Cerebellar cortex (tissue), 1 donor: ENCODE measurements around the gene KSR1.

Source experiments
- DNase-seq: peaks from one replicate; pipeline ENCODE4 v3.0.0-alpha.2; 2015; ENCODE audit warnings: low spot score

Gene KSR1

DNA sequence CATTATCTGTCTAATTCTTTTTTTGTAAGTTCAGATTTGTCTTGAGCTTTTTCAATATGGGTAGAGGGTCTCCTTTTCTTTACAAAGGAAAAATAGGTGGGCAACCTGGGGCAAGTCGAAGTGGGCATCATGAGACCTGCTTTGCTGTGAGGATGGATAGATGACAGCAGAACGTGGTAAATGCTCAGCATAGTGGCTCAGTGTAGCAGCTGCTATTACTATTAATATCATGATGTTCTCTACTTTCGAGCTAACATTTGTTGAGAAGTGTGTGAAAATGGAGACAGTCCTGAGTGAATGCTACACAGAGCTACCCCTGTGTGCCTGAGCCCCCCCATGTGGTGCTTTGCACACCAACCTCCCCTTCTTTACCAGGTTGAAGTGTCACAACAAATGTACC, 135.7 kb downstream of the KSR1 start:
- DNase-seq, result no peak

DNA sequence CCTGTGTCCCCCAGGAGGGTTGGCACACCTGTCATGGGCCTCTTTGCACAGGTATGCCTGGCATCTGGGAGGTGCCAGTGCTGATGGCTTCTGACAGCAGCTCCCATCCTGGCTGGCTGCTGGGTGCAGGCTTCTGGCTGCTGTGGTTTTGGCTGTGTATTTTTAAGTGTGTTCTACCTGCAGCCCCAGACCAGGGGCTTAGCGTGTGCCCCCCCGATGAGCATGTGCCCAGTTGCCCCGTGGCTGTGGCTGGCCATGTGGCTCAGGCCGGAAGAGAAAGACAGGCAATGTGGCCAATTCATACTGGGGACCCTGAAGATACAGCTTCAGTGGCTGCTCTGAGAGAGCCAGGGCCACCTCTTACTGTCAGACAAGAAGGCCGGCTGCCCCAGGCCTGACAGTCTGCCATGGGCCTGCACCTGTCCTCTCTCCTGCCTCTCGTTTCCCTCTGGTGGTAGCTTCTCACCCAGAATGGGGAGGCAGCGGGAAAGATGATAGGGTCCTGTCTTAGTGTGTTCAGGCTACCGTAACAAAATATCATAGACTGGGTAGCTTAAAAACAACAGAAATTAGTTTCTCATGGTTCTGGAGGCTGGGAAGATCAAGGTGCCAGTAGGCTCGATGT, 137.1 kb downstream of the KSR1 start:
- DNase-seq, result no peak

- DNase-seq, result no peak
Observed at GRCh38 chr17:27593857-27594255, 137.6 kb downstream of the KSR1 start.

DNA sequence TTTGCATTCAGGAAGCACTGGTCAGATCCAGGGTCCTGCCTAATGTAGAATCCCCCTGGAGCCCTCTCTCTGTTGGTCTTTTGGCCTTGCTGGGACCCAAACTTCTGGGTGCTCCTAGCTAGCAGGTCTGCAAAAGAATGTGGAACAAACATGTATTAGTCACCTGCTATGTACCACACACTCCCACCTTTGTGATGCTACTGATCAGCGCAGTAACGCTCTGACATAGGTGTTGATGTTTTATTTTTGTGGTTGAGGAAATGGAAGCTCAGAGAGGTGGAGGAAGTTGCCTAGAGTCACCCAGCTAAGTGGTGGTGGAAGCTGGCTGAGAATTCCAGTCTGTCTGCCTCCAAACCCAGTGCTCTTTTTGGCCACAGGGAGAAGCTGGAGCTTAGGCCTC, 139.0 kb downstream of the KSR1 start:
- no peak for DNase-seq

- no peak for DNase-seq
Observed at GRCh38 chr17:27596096-27596495, 139.8 kb downstream of the KSR1 start.

DNA sequence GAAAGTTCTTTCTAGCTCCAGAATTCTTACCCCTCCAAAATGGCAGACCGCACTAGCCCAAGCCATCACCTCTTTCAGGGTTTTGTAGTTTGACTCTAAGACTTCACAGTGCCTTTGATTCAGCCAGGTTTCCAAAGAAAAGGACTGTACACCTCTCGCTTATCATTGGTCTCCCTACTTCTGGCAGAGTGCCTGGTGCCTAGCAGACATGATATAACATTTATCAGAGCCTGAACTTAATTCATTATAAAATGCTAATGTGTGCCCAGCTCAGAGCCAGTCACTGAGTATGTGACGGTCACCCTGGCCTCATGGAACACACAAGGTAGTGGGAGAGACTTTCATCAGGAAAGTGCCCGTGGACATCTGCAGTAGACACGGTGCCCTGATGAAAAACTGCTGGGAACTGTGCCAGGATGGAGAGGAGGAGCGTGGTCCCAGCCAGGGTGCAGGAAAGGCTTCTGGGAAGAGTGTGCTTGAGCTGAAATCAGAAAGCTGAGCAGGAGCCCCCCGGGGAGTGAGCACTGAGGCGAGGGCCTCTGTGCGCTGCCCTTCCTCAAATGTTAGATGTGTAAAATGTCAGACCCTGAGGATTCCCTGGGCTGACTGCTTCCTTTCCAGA, 140.4 kb downstream of the KSR1 start:
- DNase-seq, result peak; percentile 13

DNA sequence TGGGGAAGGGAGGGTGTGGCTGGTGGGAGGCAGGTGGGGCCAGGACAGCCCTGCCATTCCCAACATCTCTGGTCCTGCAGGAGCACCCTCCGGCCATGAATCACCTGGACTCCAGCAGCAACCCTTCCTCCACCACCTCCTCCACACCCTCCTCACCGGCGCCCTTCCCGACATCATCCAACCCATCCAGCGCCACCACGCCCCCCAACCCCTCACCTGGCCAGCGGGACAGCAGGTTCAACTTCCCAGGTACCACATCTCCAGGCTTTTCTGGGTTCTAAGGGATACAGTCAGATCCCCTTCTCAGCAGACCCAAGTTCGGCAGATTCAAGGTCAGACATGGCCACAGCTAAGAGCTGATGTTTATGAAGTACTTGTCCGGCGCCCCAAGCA, 140.9 kb downstream of the KSR1 start:
- DNase-seq, result no peak

GRCh38 chr17:27597783-27598320, 141.6 kb downstream of the KSR1 start:
- no peak for DNase-seq

DNA sequence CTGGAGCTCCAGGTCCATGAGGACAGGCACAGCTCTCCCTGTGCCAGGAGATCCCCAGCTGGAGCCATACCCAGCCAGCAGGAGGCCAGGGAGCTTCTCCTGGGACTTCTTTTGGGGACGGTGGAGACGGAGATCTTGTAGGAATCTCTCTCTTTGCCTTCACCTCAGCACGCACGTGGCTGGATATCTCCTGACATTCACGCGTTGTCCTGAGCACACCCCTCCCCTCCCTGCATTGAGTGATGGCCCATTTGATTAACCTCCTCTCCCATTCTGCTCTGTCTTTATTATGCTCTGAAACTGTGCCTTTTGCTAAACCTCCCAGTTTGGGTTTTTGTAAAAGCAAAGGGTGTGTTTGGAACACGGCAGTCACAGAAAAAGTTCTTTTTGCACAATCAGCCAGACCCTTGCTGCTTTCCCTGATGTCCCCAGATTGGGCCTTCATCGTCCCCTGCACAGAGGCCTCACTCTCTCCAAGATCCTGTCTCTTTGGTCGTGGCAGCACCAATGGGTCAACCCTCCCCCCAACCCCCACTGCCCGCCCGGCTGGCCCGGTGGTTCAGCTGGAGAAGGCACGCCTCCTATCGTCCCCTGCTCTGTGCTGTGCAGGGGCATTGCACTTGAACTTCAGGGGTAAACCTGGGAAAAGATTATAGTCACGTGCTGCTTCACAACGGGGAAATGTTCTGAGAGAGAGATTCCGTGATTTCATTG, 142.2 kb downstream of the KSR1 start:
- DNase-seq, result no peak

- no peak for DNase-seq
Observed at GRCh38 chr17:27600471-27600870, 144.2 kb downstream of the KSR1 start.

GRCh38 chr17:27601069-27601974, 145.1 kb downstream of the KSR1 start:
- peak; percentile 85 for DNase-seq

GRCh38 chr17:27601975-27602302, 145.7 kb downstream of the KSR1 start:
- DNase-seq, result no peak

- peak; percentile 69 for DNase-seq
Observed at GRCh38 chr17:27602721-27603420, 146.6 kb downstream of the KSR1 start.

DNA sequence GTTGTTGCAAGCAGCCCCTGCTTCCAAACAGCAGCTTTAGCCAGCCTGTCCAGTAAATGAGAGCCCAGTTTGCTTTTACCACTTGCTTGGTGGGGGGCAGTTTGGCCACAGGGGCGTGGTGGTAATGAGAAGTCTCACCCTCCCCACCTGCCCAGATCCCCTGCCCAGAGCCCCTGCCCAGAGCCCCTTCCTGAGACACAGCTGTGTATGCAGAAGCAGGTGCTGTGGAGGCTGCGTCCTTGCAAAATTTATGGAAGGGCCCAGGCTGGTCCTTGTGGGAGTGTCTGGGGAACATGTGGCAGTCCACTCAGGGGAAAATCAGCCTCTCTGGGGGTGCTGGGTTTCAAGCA, 147.1 kb downstream of the KSR1 start:
- no peak for DNase-seq

- no peak for DNase-seq
Observed at GRCh38 chr17:27603880-27604794, 147.9 kb downstream of the KSR1 start.

GRCh38 chr17:27605409-27605808, 149.2 kb downstream of the KSR1 start:
- DNase-seq, result no peak

GRCh38 chr17:27607521-27608091, 151.4 kb downstream of the KSR1 start:
- no peak for DNase-seq

DNA sequence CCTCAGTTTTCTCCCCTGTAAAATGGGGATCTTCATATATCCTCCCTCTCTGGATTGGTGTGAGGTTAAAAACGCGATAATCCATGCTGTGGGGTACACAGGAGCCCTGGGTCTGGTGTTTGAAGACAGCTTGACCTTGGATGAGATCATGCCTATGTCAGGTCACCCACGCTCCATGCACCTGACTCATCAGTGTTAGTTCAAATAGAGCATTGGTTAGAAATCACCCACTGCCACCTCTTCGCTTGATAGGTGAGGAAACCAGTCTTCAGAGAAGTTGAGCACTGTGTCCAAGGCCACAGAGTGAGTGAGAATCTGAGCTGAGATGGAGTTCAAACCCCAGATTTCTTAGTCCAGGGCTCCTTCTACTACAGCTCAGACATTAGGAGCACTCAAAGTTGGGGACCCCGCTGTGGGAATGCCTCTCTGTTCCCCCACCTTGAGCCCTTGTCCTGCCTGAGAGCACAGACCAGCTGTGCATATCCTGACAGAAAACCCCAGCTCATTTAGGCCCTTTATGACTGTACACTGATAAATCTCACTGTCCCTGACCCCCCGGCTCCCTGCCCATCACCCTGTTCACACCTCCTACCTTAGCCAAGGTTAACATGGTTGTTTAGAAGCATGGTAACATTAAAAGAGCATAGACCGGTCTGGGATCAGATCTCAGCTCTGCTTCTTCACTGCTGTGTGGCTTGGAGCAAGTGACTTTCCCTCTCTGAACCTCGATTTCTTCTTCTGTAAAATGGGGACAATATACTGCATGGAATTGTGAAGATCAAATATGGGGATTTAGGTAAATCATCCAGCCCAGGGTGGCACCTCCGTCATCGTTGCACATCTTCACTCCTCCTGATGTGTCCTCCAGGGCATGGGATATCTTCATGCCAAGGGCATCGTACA, 152.3 kb downstream of the KSR1 start:
- DNase-seq, result no peak

DNA sequence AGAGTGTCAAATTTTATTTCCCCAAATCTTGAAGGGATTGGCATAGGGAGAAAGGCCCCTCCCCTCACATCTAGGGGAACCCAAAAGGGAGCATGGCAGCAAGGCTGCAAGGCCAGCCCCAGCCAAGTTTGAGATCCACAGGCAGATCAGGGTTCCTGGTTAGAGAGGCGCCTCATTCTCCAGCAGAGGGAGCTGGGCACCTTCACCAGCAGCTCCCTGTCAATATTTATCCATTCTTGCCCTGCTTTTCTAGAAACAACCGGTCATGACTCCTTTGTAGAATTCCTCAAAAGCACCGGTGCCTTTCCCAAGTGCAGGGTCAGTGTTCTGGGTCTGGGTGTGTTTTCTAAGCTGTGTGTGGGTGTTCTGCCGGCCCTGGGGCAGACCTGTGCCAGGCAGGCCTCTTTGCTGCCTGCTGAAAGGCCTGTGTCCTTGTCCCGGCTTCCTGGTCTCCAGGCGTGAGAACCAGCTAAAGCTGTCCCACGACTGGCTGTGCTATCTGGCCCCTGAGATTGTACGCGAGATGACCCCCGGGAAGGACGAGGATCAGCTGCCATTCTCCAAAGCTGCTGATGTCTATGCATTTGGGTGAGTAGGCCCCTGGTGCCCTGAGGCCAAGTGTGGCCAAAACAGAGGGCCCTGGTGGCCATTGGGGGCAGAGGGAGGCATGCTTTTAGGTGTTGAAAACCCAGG, 153.5 kb downstream of the KSR1 start:
- DNase-seq, result peak; percentile 48
